RPMI8226 (cell line): Measurements from ENCODE around the gene CLEC4G.

Source experiments
- DNase-seq: peaks from one replicate; pipeline ENCODE4 v3.0.0-alpha.2; 2015

CLEC4G gene

GRCh38 chr19:7691497-7691896, 40.4 kb downstream of the CLEC4G start:
- no peak for DNase-seq

GRCh38 chr19:7690779-7691258, 41.1 kb downstream of the CLEC4G start:
- no peak for DNase-seq

- no peak for DNase-seq
Observed at GRCh38 chr19:7689165-7689564, 42.7 kb downstream of the CLEC4G start.

- no peak for DNase-seq
Observed at GRCh38 chr19:7687177-7687576, 44.7 kb downstream of the CLEC4G start.

- no peak for DNase-seq
Observed at GRCh38 chr19:7685546-7686445, 46.1 kb downstream of the CLEC4G start.

DNA sequence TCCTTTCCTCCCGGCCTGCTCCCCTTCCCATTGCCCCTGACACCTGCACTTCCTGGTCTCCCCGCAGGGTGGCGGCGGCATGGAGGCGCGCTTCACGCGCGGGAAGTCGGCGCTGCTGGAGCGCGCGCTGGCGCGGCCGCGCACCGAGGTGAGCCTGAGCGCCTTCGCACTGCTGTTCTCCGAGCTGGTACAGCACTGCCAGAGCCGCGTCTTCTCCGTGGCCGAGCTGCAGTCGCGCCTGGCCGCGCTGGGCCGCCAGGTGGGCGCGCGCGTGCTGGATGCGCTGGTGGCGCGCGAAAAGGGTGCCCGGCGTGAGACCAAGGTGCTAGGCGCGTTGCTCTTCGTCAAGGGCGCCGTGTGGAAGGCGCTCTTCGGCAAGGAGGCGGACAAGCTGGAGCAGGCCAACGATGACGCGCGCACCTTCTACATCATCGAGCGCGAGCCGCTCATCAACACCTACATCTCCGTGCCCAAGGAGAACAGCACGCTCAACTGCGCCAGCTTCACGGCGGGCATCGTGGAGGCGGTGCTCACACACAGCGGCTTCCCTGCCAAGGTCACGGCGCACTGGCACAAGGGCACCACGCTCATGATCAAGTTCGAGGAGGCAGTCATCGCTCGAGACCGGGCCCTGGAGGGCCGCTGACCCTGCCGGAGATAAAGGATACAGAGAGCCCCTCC, 49.6 kb downstream of the CLEC4G start:
- no peak for DNase-seq

DNA sequence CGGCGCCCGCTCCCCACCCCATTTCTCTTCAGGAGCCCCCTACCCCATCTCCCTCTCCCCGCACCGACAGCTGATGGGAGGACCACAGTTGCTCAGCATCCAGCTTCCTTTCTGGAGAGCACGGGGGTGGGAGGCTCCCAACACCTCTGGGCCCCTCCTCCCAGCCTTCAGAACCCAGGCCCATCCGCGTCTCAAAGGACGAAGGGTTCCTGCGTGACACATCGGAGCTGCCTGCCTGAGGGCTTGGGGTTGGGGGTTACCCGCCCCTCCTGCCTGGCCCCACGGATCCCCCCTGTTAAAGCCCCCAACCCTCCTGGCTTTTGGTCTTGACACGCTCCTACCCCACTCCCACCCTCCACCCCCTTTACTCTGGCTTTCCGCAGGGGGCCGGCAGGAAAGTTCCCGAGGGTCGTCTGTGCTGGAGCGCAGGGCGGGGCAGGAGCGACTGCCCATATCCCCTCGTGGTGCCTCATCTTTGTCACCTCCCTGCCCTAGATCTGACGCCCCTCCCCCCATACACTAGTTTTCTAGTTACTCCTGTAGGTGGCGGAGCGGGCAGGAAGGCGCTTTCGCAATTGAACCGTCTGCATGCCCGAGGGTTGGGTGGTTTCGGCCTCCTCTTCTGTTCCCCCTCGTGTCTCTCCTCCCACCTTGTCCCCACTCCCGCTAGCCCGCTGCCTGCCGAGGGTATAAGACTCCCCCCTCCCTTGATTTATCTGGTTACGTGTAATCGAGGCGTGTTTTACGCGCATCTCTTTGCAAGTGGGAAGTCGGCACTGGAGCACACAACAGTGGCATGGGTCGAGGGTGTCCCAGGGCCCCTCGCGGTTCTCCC, 50.4 kb downstream of the CLEC4G start:
- peak; percentile 74 for DNase-seq

GRCh38 chr19:7680606-7681339, 51.1 kb downstream of the CLEC4G start, which contains the start of gene TRAPPC5:
Gene TRAPPC5, plus strand, starts transcription at chr19:7680833. Its CDS starts 1,421 bp downstream, at chr19:7682254.
- DNase-seq, result peak; percentile 92

- DNase-seq, result no peak
Observed at GRCh38 chr19:7679771-7680605, 51.9 kb downstream of the CLEC4G start.

DNA sequence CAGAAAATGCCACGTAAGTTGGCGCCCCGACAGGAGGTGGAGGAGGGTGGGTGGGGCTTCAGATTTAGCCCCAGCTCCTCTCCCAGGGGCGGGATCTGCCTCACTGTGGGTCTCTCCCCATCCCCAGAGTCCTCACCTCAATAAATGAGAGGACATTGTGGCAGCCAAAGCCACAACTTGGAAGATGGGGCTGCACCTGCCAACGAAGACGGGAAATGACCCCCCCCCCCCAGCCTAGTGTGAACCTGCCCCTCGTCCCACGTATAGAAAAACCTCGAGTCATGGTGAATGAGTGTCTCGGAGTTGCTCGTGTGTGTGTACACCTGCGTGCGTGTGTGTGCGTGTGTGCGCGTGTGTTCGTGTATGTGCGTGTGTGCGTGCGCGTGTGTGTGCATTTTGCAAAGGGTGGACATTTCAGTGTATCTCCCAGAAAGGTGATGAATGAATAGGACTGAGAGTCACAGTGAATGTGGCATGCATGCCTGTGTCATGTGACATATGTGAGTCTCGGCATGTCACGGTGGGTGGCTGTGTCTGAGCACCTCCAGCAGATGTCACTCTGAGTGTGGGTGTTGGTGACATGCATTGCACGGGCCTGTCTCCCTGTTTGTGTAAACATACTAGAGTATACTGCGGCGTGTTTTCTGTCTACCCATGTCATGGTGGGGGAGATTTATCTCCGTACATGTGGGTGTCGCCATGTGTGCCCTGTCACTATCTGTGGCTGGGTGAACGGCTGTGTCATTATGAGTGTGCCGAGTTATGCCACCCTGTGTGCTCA, 52.7 kb downstream of the CLEC4G start:
- DNase-seq, result peak; percentile 73
